Measurements from ENCODE around the gene COQ9. TPM values are rescaled to one million over a fixed set of nuclear protein-coding genes. Genes with fewer than 3 reads are reported as not detected.
"Not testable (repeated sequence)": the region's sequence is repeated elsewhere in the genome, so short reads cannot be mapped to it uniquely, and the experiment has no call there.

The COQ9 gene
- total RNA-seq, 4 donors from 2014 or later, result 20.6 to 35.0 (median 27.5) TPM

DNA sequence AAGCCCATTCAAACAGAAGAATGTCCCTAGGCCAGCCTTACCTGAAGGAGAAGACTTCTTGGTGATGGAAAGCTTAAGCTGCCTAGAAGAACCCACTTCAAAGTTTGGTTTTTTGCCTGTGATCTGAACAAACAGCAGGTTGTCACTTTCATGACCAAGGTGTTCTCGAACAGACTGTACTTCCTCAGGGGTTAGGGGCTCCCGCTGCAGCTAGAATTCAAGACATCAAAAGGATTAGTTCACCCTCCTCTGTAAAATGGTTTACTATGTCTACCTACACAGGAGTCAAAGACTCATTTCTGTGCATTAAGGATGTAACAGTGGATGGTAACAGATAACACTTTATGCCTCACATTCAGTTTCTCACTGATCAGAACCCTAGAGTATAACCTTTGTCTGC lies 13.3 kb upstream of the COQ9 start:
- H3K27me3 ChIP-seq, result no peaks in the 10 kb centered on the region
- no peak overlapping the region for H3K27ac ChIP-seq
- no peaks in the 10 kb centered on the region for H3K9me3 ChIP-seq
- TF ChIP-seq POLR2A (IDR thresholded peaks at IDR 0.05) (no peak), EP300 (IDR thresholded peaks at IDR 0.05) (no peak)
- TF ChIP-seq, protein P1, sequence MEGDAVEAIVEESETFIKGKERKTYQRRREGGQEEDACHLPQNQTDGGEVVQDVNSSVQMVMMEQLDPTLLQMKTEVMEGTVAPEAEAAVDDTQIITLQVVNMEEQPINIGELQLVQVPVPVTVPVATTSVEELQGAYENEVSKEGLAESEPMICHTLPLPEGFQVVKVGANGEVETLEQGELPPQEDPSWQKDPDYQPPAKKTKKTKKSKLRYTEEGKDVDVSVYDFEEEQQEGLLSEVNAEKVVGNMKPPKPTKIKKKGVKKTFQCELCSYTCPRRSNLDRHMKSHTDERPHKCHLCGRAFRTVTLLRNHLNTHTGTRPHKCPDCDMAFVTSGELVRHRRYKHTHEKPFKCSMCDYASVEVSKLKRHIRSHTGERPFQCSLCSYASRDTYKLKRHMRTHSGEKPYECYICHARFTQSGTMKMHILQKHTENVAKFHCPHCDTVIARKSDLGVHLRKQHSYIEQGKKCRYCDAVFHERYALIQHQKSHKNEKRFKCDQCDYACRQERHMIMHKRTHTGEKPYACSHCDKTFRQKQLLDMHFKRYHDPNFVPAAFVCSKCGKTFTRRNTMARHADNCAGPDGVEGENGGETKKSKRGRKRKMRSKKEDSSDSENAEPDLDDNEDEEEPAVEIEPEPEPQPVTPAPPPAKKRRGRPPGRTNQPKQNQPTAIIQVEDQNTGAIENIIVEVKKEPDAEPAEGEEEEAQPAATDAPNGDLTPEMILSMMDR (IDR thresholded peaks at IDR 0.05), result no peak
- H3K4me1 ChIP-seq, result no peaks in the 10 kb centered on the region
- DNase-seq (ENCODE audit: low spot score in 2 of 2), result no peak
- no peak overlapping the region for H3K4me3 ChIP-seq
- WGBS, 2 donors, result 93 to 95% methylated on average over 2 of the region's 2 CpGs
- peaks cover 5 to 96% (median 27%) of the 10 kb centered on the region in 3 donors for H3K36me3 ChIP-seq

DNA sequence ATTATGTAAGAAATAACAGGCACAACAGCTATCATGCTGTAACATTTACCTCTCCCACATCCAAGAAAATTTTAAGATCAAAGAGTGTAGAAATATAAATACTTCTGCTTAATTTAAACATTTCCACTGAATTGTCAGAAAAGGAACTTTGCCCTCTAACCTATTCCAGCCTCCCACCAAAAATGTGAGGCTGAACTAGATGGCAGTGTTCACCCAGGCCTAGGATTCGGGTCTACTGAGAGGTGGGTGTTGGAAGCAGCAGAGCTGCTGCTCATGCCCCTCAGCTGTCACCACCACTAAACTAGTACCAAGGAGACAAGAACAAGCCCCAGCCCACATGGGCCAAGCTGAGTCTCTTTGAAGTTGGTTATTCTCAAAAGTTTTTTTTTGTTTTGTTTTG lies 11.4 kb upstream of the COQ9 start:
- no peak for DNase-seq (ENCODE audit: low spot score in 2 of 2)
- Histone ChIP-seq H3K4me3 (no peak overlapping the region), H3K27me3 (no peaks in the 10 kb centered on the region), H3K27ac (no peak overlapping the region), H3K36me3 (peaks cover 5 to 98% (median 31%) of the 10 kb centered on the region in 3 donors), H3K9me3 (peaks cover 0 to 9% (median 0%) of the 10 kb centered on the region in 4 donors), H3K4me1 (no peaks in the 10 kb centered on the region)
- TF ChIP-seq, protein P1 (IDR thresholded peaks at IDR 0.05), result no peak
- TF ChIP-seq EP300 (IDR thresholded peaks at IDR 0.05), result no peak
- TF ChIP-seq POLR2A (IDR thresholded peaks at IDR 0.05), result no peak
- WGBS, 2 donors, result 83 to 100% methylated on average over 1 of the region's 1 CpG

DNA sequence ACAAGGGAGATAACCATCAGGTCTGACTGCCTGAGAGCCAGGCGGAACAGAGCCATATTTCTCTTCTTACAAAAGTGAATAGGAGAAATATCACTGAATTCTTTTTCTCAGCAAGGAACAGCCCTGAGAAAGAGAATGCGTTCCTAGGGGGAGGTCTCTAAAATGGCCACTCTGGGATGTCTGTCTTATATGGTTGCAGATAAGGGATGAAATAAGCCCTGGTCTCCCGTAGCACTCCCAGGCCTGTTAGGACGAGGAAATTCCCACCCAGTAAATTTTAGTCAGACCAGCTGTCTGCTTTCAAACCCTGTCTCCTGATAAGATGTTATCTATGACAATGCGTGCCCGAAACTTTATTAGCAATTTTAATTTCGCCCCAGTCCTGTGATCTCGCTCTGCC lies 7.3 kb upstream of the COQ9 start:
- peaks cover 5 to 57% (median 14%) of the 10 kb centered on the region in 3 donors for H3K36me3 ChIP-seq

DNA sequence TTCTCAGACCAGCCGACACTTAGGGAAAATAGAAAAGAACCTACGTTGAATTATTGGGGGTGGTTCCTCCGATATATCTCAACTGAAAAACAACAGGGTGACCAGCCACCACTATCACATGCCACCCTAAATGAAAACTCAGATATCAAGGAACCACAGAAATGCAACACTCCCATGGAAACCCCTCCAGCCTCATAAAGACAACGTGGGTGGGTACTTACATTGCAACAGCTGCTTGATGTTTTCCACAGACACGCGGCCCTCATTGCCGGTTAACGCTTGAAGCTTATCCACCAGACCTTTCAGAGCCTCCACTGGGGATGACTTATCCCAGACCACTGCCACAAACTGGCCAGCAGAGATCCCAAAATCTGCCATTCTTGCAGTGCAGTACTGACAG lies 6.7 kb upstream of the COQ9 start:
- not testable (repeated sequence) for H3K27ac ChIP-seq; H3K4me1 ChIP-seq; H3K27me3 ChIP-seq; DNase-seq (ENCODE audit: low spot score in 2 of 2); H3K9me3 ChIP-seq; H3K4me3 ChIP-seq
- peaks cover 5 to 51% (median 14%) of the 10 kb centered on the region in 3 donors for H3K36me3 ChIP-seq
- 93 to 96% methylated on average over 8 of the region's 8 CpGs for WGBS, 2 donors

More for the DNA sequence above, 7.3 kb upstream of the COQ9 start:
- not testable (repeated sequence) for H3K4me1 ChIP-seq; H3K27me3 ChIP-seq; DNase-seq (ENCODE audit: low spot score in 2 of 2); H3K27ac ChIP-seq; H3K4me3 ChIP-seq; H3K9me3 ChIP-seq
- whole genome bisulfite sequencing, 2 donors, result 97 to 98% methylated on average over 8 of the region's 8 CpGs

DNA sequence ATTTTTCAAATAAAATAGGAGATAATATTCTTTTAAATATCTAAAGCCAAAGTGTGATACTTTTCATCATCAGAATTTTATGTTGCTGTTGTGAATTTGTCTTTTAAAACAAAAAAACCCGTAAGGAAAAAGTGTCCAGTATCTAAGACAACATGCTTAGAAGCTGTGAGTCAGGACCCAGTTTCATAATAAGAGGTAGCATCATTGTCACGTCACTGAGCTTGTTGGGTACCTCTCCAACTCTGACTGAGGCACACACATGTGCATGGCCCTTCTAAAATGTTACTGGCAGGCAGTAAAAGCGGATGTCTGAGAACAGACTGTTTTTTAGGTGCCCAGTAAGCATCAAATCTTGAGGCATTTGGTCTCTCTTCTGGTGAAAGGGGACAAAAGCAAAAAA lies 2.6 kb upstream of the COQ9 start:
- TF ChIP-seq EP300 (IDR thresholded peaks at IDR 0.05), result no peak
- TF ChIP-seq POLR2A (IDR thresholded peaks at IDR 0.05), result no peak
- TF ChIP-seq, protein P1 (IDR thresholded peaks at IDR 0.05), result no peak
- DNase-seq (ENCODE audit: low spot score in 2 of 2), result no peak
- 81 to 86% methylated on average over 3 of the region's 3 CpGs for WGBS, 2 donors
- Histone ChIP-seq H3K27ac (no peak overlapping the region), H3K4me3 (no peak overlapping the region), H3K4me1 (peaks cover 0 to 30% (median 11%) of the 10 kb centered on the region in 4 donors), H3K36me3 (peaks cover 0 to 11% (median 9%) of the 10 kb centered on the region in 3 donors), H3K27me3 (no peaks in the 10 kb centered on the region), H3K9me3 (peaks cover 0 to 9% (median 0%) of the 10 kb centered on the region in 4 donors)

DNA sequence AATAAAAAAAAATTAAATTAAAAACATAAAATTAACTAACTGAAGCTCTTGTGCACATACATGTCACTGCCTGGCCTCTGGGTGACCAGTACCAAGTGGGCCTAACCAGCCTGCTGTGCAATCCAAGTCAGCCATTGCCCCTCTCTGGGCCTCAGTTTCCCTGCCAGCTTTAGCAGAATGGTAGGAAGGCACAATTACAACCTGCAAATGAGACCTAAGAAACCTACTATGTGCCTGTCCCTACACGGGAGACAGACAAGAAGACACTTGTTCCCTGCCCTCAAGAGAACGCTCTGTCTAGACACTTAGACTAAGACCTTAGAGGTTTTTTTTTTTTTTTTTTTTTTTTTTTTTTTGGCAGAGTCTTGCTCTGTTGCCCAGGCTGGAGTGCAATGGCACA lies 1.8 kb upstream of the COQ9 start:
- no peaks in the 10 kb centered on the region for H3K27me3 ChIP-seq
- H3K36me3 ChIP-seq, result peaks cover 0 to 3% (median 3%) of the 10 kb centered on the region in 3 donors
- H3K4me1 ChIP-seq, result peaks cover 0 to 30% (median 11%) of the 10 kb centered on the region in 4 donors
- no peak for DNase-seq (ENCODE audit: low spot score in 2 of 2)
- H3K27ac ChIP-seq, result no peak overlapping the region
- H3K4me3 ChIP-seq, result no peak overlapping the region
- WGBS, 2 donors, result 91 to 92% methylated on average over 2 of the region's 2 CpGs
- TF ChIP-seq EP300 (IDR thresholded peaks at IDR 0.05), result no peak
- TF ChIP-seq, protein P1 (IDR thresholded peaks at IDR 0.05), result no peak
- TF ChIP-seq POLR2A (IDR thresholded peaks at IDR 0.05), result no peak
- peaks cover 0 to 1% (median 0%) of the 10 kb centered on the region in 4 donors for H3K9me3 ChIP-seq

All from tibial nerve (tissue), 4 donors.